ENCODE results near the gene FGB.

DNA sequence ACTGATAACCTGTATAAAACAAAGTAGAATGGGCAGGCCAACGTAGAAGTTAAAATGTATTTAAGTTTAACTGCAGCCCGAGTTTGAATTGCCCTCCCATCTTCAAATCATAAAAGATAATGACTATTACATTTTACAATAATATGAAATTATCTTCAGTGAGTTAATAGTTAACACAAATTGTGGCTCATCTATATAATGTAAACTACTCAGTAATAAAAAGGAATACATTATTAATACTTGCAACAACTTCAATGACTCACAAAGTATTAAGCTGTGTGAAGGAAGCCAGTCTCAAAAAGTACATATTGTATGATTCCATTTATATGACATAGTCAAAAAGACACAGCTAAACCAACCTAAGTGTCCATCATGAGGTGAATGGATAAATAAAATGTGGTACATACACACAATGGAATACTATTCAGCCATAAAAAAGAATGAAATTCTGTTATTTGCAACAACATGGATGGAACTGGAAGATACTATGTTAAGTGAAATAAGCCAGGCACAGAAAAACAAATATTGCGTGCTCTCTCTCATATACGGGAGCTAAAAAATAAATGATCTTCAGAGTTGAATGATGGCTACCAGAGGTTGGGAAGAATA is 20.4 kb upstream of the FGB start:
- TF ChIP-seq, protein P1, sequence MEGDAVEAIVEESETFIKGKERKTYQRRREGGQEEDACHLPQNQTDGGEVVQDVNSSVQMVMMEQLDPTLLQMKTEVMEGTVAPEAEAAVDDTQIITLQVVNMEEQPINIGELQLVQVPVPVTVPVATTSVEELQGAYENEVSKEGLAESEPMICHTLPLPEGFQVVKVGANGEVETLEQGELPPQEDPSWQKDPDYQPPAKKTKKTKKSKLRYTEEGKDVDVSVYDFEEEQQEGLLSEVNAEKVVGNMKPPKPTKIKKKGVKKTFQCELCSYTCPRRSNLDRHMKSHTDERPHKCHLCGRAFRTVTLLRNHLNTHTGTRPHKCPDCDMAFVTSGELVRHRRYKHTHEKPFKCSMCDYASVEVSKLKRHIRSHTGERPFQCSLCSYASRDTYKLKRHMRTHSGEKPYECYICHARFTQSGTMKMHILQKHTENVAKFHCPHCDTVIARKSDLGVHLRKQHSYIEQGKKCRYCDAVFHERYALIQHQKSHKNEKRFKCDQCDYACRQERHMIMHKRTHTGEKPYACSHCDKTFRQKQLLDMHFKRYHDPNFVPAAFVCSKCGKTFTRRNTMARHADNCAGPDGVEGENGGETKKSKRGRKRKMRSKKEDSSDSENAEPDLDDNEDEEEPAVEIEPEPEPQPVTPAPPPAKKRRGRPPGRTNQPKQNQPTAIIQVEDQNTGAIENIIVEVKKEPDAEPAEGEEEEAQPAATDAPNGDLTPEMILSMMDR (IDR thresholded peaks at IDR 0.05) = no peak
- TF ChIP-seq POLR2A (IDR thresholded peaks at IDR 0.05) = no peak

Data from breast epithelium (tissue), 3 donors.